ENCODE measurements around the gene OVOL3.
"Not testable (repeated sequence)": the region's sequence is repeated elsewhere in the genome, so short reads cannot be mapped to it uniquely, and the experiment has no call there.

OVOL3 gene

DNA sequence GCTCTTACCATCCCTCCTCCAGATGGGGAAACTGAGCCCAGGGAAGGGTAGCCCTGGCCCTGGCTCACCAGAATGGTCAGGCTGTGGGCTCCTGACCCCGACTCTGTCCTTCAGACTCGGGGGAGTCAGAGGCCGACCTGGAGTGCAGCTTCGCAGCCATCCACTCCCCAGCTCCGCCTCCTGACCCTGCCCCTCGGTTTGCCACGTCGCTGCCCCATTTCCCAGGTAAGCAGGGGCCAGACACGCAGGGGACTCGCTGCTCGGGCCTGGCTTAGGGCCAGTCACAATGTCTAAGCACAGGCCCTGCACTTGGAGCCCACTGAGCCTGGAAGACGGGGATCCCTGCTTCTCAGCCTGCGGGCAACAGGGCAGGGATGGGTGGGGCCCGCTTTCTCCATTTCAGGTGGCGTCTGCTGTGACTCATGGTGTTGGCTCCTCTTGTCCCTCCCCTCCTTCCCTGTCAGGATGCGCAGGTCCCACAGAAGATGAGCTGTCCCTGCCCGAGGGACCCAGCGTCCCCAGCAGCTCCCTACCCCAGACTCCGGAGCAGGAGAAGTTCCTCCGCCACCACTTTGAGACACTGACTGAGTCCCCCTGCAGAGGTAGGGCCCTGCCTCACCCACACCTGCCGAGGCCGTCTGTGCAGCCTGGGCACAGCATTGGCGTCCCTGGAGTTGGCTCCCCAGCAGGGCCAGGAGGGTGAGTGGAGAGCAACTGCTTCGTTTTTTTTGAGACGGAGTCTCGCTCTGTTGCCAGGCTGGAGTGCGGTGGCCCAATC is 9.2 kb upstream of the OVOL3 start:
- no peak for DNase-seq

DNA sequence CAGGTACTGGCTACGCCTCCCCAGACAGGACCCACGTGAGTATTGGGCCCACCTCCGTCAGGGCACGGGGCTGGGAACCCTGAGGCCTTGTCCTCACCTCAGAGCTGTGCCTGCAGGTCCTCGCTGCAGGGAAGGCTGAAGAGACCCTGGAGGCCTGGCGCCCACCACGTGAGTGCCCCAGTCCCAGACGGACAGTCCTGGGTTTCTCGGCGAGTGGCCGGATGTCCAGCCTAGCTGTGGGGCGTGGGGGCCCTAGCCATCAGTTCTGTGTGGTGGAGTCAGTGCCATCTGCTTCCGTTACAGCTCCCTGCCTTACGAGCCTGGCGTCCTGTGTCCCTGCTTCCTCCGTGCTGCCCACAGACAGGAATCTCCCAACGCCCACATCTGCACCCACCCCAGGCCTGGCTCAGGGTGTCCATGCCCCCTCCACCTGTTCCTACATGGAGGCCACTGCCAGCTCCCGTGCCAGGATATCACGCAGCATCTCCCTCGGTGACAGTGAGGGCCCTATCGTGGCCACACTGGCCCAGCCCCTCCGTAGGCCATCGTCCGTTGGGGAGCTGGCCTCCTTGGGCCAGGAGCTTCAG is 7.8 kb upstream of the OVOL3 start:
- DNase-seq: no peak

- no peak for DNase-seq
Measured at GRCh38 chr19:36103842-36104552, 6.9 kb upstream of the OVOL3 start.

- DNase-seq: no peak
Measured at GRCh38 chr19:36106441-36106840, 4.5 kb upstream of the OVOL3 start.

DNA sequence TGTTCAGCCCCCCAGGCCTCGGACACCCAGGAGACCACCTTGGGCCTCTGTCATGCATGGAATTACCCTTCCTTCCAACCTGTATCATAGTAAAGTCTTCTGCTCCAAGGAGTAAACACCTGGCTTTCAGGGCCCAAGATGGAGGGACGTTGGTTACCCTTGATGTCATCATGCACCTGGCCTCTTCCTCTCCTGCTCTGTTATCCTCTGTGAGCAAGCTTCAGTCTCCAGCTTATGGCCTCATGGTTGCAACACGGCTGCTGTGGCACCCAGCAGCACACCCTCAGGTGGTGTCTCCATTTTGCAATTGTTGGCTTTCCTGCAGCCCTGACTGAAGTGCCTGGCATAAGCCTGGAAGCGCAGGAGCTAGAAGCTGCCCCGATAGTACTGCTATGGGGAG is 4.0 kb upstream of the OVOL3 start:
- DNase-seq: no peak

- DNase-seq: no peak
Measured at GRCh38 chr19:36108684-36109083, 2.3 kb upstream of the OVOL3 start.

DNA sequence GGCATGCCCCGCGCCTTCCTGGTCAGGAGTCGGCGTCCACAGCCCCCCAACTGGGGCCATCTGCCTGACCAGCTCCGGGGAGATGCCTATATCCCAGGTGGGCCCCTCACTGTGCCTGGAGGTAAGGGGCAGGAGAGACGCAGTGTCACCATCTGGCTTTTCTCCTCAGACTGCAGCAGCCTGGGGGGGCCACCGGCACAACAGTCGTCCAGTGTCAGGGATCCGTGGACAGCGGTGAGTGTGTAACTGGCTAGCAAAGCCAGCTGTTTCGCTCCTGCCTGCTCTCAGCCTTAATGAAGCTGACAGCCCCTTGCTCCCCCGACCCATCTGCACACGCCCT is 227 bp downstream of the OVOL3 start:
- DNase-seq: no peak

GRCh38 chr19:36112678-36113077 is 1.7 kb downstream of the OVOL3 start:
- DNase-seq: no peak

DNA sequence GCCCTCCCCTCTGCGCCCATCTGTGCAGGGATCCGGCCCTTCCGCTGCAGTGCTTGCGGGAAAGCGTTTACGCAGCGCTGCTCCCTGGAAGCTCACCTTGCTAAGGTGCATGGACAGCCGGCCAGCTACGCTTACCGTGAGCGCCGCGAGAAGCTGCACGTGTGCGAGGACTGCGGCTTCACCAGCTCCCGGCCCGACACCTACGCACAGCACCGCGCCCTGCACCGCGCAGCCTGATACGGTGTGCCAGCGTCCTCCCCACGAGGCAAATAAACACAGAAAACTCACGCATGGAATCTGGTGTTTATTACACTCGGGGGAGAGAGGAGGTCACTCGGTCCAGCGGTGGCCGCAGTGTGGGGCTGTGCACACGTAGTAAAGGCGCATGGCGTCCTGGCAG is 2.5 kb downstream of the OVOL3 start:
- DNase-seq: no peak

DNA sequence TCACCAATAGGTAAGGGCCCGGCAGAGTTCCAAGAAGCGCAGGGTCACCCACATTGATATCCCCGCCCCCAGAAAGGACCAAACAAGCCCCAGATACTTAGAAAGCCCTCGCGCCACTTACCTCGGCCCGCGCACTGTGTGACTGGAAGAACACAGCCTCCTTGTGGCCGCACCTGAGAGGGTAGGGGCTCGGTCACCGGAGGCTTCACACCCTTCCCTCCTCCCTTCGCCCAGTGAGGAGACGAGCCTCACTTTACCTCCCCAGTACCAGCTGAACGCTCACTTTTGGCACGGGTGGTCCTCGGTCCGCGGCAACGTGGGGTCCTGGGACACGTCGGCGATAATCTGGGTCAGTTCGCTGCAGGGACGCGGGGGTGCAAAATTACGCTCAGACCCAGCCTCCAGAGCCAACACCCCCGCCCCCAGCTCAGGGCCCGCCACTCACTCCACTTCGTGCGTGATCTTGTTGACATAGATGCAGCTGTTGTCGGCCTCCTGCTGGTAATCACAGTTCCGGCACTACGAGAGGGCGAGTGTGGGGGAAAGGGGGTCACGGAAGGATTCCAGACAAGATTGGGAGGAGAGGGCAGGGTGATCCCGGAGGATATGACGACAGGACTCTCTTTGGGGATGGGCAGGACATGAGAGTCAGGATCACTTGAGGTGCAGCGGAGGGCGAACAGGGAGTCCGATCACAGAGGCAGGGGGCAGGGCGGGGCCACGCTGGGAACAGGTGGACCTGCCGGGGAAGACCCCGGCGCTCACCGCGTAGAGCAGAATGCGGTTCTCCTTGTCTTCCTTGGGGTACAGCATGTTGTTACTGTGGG is 3.2 kb downstream of the OVOL3 start:
- peak in 1 of 2 experiments; percentile 61 for DNase-seq

DNA sequence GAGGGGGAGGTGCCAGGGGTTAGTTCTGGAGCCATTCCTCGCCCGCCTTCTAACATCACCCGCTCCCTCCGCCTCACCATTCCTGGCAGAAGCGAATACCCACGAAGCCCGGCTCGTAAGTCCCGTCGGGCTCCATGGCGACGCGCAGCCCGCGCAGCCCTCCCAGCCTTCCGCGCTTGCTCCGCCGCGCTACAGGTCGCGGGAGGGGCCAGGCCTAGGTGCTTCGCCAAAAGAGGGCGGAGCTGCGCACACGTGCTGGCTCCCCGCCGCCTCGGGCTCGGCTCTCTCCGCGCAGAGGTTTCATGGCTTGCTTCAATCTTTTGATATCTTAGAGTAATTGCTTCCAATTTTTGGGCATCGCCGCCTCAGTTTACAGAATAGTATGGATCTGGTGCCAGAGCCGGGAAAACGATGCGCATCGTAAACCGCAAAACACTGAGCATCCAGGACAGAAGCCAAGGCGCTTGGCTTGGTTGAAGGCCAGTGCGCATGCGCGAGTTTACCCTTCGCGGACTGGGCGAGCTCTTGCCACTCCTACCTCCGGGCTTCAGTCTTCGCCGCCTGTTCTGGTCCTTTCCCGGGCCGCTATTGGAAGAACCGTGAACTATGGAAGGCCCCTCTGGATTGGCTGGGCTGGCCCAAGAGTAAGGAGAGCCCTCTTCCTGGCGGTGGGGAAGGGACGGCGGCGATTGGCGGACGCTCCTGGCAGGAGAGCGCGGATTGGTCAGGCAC is 3.9 kb downstream of the OVOL3 start, which contains the start of gene POLR2I:
TSS of gene POLR2I (minus strand) at position 155 of the 732 bp plus-strand sequence. CDS start at position 136, 19 bp downstream.
- peak; percentile 99 to 100 for DNase-seq

GRCh38 chr19:36115453-36116343 is 4.8 kb downstream of the OVOL3 start, which contains the start of gene TBCB:
TBCB (plus strand) TSS chr19:36115468; CDS start chr19:36115561, 93 bp downstream.
- DNase-seq: no peak

DNA sequence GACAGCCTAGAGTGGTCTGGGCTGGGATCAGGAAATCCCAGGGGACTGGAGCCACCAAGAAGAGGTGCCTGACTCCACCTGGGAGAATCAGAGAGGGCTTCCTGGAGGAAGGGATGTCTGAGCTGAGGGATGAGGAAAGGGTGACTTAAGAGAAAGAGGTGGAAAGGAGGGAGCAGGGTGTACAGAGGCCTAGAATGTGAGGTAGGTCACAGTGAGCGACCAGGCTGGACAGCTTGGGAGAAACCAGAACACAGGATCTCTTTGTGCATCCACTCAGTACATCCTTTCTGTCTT is 5.3 kb downstream of the OVOL3 start:
- DNase-seq: no peak

GRCh38 chr19:36120092-36120983 is 9.4 kb downstream of the OVOL3 start:
- DNase-seq: no peak

GRCh38 chr19:36120984-36121358 is 10.0 kb downstream of the OVOL3 start:
- DNase-seq: no peak

DNA sequence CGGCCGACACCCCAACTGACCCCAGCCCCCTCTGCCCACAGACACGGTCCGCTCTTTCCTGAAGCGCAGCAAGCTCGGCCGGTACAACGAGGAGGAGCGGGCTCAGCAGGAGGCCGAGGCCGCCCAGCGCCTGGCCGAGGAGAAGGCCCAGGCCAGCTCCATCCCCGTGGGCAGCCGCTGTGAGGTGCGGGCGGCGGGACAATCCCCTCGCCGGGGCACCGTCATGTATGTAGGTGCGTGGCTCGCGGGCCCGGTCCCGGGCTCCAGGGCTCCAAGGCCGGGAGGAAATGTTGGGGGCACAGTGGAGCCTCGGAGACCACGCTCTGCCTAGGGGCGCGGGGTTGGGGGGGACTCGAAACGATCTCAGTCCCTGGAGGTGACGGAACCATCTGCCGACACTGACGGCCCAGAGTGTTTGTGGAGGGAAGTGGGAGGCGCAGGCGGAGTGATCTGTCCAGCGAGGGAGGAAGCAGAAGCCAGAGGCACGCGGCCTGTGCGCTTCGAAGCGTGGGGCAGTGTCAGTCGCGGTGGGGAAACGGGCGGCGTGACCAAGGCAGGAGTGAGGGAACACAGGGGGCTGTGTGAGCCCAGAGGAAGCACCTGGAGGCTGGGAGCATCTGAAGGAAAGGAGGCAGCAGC is 10.7 kb downstream of the OVOL3 start:
- no peak for DNase-seq

- no peak for DNase-seq
Measured at GRCh38 chr19:36125557-36125956, 14.6 kb downstream of the OVOL3 start.

DNA sequence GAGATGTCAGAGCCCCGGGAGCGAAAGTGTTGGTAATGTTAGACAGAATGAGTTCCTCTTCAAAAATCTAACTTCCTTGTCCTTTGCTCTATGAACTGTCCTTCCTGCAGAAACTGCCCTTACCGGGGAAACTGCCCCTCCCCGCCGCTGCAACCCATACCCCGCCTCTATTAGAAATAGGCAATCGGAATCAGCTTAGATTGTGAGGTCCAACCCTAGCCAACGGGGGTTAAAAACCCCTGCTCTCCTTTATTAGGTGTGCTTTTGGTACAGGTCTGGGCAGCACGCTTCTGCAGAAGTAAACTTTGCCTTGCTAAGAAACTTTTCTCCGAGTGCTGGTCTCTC is 17.4 kb downstream of the OVOL3 start:
- DNase-seq: no peak

DNA sequence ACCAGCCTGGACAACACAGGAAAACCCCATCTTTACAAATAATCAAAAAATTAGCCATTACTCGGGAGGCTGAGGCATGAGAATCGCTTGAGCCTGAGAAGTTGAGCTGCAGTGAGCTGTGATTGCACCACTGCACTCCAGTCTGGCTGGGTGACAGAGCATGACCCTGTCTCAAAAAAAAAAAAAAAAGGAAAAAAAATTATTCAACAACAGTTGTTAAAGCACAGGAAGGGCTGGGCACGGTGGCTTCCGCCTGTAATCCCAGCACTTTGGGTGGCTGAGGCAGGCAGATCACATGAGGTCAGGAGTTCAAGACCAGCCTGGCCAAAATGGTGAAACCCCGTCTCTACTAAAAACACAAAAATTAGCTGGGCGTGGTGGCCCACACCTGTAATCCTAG is 20.3 kb downstream of the OVOL3 start:
- DNase-seq: not testable (repeated sequence)

DNA sequence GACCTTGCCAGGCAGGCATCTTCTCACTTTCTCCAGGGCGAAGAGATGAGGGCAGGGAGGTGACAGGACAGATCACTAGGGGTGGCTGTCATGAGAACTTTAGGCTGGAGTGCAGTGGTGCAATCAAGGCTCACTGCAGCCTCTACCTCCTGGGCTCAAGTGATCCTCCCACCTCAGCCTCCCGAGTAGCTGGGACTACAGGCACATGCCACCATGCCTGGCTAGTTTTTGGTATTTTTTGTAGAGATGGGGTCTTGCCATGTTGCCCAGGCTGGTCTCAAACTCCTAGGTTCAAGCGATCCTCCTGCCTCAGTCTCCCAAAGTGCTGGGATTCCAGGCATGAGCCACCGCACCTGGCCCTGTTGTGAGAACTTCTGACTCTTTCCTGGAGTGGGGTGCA is 23.9 kb downstream of the OVOL3 start:
- DNase-seq: not testable (repeated sequence)
